ENCODE results near the gene DHRS7.

GRCh38 chr14:60101786-60102185 is 63.4 kb downstream of the DHRS7 start:
- TF ChIP-seq YY1 (IDR thresholded peaks at IDR 0.05; ENCODE audit: insufficient read depth, insufficient read length) (no peak), ZNF274 (IDR thresholded peaks at IDR 0.05; ENCODE audit: low read depth, low read length) (no peak), SUZ12 (IDR thresholded peaks at IDR 0.05; ENCODE audit: extremely low read depth, insufficient read depth, insufficient read length) (no peak)
